ENCODE data around the gene PRSS56. TPM values are rescaled to one million over a fixed set of nuclear protein-coding genes. Genes with fewer than 3 reads are reported as not detected.

Gene PRSS56
- polyA plus RNA-seq, 3 donors, result not detected

DNA sequence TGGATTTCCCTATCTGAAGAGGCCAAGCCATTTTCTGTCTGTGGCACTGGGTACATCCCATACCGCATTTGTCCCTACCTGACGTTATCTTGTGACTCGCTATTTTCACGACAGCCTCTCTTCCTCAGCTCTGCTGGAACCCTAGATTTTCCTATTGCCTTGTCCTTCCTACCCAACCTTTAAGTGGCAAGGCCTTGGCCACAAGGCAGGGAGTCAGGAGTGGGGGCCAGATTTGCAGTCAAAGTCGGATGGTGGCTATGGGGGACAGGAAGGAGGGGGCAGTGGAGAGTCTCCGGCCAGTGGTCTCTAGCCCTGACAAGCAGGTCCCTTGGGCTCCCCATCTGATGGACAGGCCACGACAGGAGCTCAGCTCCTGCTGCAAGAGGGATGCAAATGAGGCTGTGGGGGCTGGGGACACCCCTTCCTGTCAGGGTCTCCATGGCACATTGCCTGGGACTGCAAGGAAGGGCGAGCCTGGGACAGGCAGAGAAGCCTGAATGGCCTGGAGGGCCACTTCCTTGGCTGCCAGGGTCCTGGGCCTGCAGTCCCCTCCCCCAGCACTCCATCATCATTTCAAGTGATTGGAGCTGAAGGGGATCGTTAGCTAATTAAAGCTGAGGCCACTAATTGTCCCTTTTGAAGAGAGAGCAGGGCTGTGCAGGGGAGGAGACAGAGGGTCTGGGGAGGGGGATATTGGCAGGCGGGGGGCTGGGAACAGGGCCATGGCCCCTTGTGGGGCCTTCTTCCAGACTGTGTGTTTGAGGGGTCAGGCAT lies 26.3 kb upstream of the PRSS56 start:
- no peak overlapping the region for H2AFZ ChIP-seq (ENCODE audit: insufficient read depth, low read depth, low read length, poor library complexity, severe bottlenecking)

DNA sequence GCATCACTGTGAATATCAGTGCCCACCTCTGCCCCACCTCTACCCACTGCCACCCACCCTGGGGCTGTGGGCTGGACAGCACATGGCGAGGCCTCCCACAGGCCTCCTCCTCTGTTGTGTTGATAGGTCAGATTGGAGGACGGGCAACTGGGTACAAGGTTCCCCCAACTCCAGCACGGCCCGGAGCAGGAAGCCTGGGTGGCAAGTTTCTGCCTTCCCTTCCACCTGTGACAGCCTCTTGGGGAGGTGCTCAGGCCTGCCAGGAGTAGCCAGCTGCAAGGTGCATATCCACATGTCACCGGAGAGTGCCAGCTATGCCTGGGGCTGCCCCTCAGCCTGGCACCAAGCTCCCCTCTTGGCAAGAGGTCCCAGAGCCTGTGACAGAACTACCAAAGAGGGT lies 25.6 kb upstream of the PRSS56 start:
- no peak overlapping the region for H3K27ac ChIP-seq (ENCODE audit: low read depth in 1 of 2, low read length in 2 of 2)
- no peaks in the 10 kb centered on the region for H4K20me1 ChIP-seq (ENCODE audit: insufficient read depth, low read length)
- Mint-ChIP-seq H3K4me3 (no peak overlapping the region), H3K9me3 (no peaks in the 10 kb centered on the region), H3K36me3 (no peaks in the 10 kb centered on the region), H3K27me3 (ENCODE audit: low read depth in 3 of 3) (peaks cover 5 to 15% (median 8%) of the 10 kb centered on the region in 3 donors), H3K27ac (no peak overlapping the region), H3K4me1 (no peaks in the 10 kb centered on the region)
- intact Hi-C loops (cut with micrococcal nuclease), result no loop called here
- H3K79me2 ChIP-seq (ENCODE audit: insufficient read depth, low read length), result no peaks in the 10 kb centered on the region
- no peaks in the 10 kb centered on the region for H3K4me1 ChIP-seq (ENCODE audit: control insufficient read depth in 1 of 2, insufficient read depth in 2 of 2, low read length in 2 of 2)
- no peak overlapping the region for H3K4me3 ChIP-seq (replicated peaks in 1 of 3; ENCODE audit: low read depth in 2 of 3, low read length in 3 of 3)
- H3K36me3 ChIP-seq (replicated peaks in 1 of 2; ENCODE audit: control insufficient read depth in 1 of 2, insufficient read depth in 2 of 2, low read length in 2 of 2), result no peaks in the 10 kb centered on the region
- no peak overlapping the region for H2AFZ ChIP-seq (ENCODE audit: insufficient read depth, low read depth, low read length, poor library complexity, severe bottlenecking)
- H3K9me3 ChIP-seq (replicated peaks in 1 of 2; ENCODE audit: control insufficient read depth in 1 of 2, insufficient read depth in 1 of 2, low read length in 2 of 2), result no peaks in the 10 kb centered on the region
- H3K4me2 ChIP-seq (replicated peaks; ENCODE audit: extremely low read depth, low read length, poor library complexity, severe bottlenecking), result no peak overlapping the region
- peaks cover 0 to 4% of the 10 kb centered on the region in 2 donors for H3K27me3 ChIP-seq (ENCODE audit: control insufficient read depth in 2 of 2, insufficient read depth in 2 of 2, low read length in 2 of 2)
- WGBS (ENCODE audit: insufficient coverage), result 100% methylated on average over 3 of the region's 5 CpGs
- no peak for DNase-seq
- TF ChIP-seq, protein P1, sequence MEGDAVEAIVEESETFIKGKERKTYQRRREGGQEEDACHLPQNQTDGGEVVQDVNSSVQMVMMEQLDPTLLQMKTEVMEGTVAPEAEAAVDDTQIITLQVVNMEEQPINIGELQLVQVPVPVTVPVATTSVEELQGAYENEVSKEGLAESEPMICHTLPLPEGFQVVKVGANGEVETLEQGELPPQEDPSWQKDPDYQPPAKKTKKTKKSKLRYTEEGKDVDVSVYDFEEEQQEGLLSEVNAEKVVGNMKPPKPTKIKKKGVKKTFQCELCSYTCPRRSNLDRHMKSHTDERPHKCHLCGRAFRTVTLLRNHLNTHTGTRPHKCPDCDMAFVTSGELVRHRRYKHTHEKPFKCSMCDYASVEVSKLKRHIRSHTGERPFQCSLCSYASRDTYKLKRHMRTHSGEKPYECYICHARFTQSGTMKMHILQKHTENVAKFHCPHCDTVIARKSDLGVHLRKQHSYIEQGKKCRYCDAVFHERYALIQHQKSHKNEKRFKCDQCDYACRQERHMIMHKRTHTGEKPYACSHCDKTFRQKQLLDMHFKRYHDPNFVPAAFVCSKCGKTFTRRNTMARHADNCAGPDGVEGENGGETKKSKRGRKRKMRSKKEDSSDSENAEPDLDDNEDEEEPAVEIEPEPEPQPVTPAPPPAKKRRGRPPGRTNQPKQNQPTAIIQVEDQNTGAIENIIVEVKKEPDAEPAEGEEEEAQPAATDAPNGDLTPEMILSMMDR (IDR thresholded peaks at IDR 0.05), result no peak
- H3K9ac ChIP-seq (ENCODE audit: insufficient read depth, low read length, poor library complexity, severe bottlenecking), result no peak overlapping the region

More for the DNA sequence above, 26.3 kb upstream of the PRSS56 start:
- H3K79me2 ChIP-seq (ENCODE audit: insufficient read depth, low read length), result no peaks in the 10 kb centered on the region
- H3K27me3 Mint-ChIP-seq (ENCODE audit: low read depth in 3 of 3), result peaks cover 10 to 22% (median 14%) of the 10 kb centered on the region in 3 donors
- peaks cover 0 to 10% of the 10 kb centered on the region in 2 donors for H3K27me3 ChIP-seq (ENCODE audit: control insufficient read depth in 2 of 2, insufficient read depth in 2 of 2, low read length in 2 of 2)
- H3K4me3 Mint-ChIP-seq, result peak overlapping the region in 1 of 2 donors; percentile 41
- no peaks in the 10 kb centered on the region for H4K20me1 ChIP-seq (ENCODE audit: insufficient read depth, low read length)
- H3K36me3 Mint-ChIP-seq, result no peaks in the 10 kb centered on the region
- H3K4me2 ChIP-seq (replicated peaks; ENCODE audit: extremely low read depth, low read length, poor library complexity, severe bottlenecking), result no peak overlapping the region
- no peaks in the 10 kb centered on the region for H3K4me1 Mint-ChIP-seq
- no peak overlapping the region for H3K9ac ChIP-seq (ENCODE audit: insufficient read depth, low read length, poor library complexity, severe bottlenecking)
- no peak overlapping the region for H3K27ac ChIP-seq (ENCODE audit: low read depth in 1 of 2, low read length in 2 of 2)
- no peak overlapping the region for H3K4me3 ChIP-seq (replicated peaks in 1 of 3; ENCODE audit: low read depth in 2 of 3, low read length in 3 of 3)
- no peaks in the 10 kb centered on the region for H3K4me1 ChIP-seq (ENCODE audit: control insufficient read depth in 1 of 2, insufficient read depth in 2 of 2, low read length in 2 of 2)
- H3K27ac Mint-ChIP-seq, result peak overlapping the region in 1 of 7 donors; percentile 33
- no peaks in the 10 kb centered on the region for H3K9me3 Mint-ChIP-seq
- WGBS (ENCODE audit: insufficient coverage), result 91% methylated on average over 6 of the region's 10 CpGs
- DNase-seq, result no peak
- TF ChIP-seq, protein P1 (IDR thresholded peaks at IDR 0.05), result no peak
- no peaks in the 10 kb centered on the region for H3K9me3 ChIP-seq (replicated peaks in 1 of 2; ENCODE audit: control insufficient read depth in 1 of 2, insufficient read depth in 1 of 2, low read length in 2 of 2)
- intact Hi-C loops (cut with micrococcal nuclease), result no loop called here
- no peaks in the 10 kb centered on the region for H3K36me3 ChIP-seq (replicated peaks in 1 of 2; ENCODE audit: control insufficient read depth in 1 of 2, insufficient read depth in 2 of 2, low read length in 2 of 2)

Measured in CD14-positive monocyte (primary cell).